HG02610 (cell line): ENCODE measurements around the gene SMARCD1.

Experiments used
- ATAC-seq: cut with Tn5 transposase; IDR thresholded peaks from one replicate; pipeline ENCODE4 v1.9.1; 2021; ENCODE audit warnings: mild to moderate bottlenecking, moderate library complexity; ENCODE audit not compliant: unreplicated experiment

Gene SMARCD1

GRCh38 chr12:50103351-50103750 is 18.2 kb downstream of the SMARCD1 start:
- ATAC-seq, result no peak

- ATAC-seq, result no peak
These were observed 18.7 kb downstream of the SMARCD1 start, which contains the start of gene GPD1 for GRCh38 chr12:50103767-50104321. Gene GPD1 (plus strand): TSS chr12:50104008. CDS start chr12:50104051, 43 bp downstream.

- ATAC-seq, result no peak
These were observed 19.6 kb downstream of the SMARCD1 start for GRCh38 chr12:50104417-50105366.

GRCh38 chr12:50105913-50106450 is 20.8 kb downstream of the SMARCD1 start:
- ATAC-seq, result no peak

- ATAC-seq, result no peak
These were observed 21.8 kb downstream of the SMARCD1 start for GRCh38 chr12:50106907-50107306.

- ATAC-seq, result no peak
These were observed 22.5 kb downstream of the SMARCD1 start for GRCh38 chr12:50107416-50108268.

- ATAC-seq, result no peak
These were observed 24.2 kb downstream of the SMARCD1 start for GRCh38 chr12:50109319-50109718.

GRCh38 chr12:50110127-50110761 is 25.1 kb downstream of the SMARCD1 start:
- no peak for ATAC-seq

- ATAC-seq, result no peak
These were observed 25.7 kb downstream of the SMARCD1 start for GRCh38 chr12:50110762-50111351.

GRCh38 chr12:50111395-50111692 is 26.2 kb downstream of the SMARCD1 start:
- ATAC-seq, result no peak

- ATAC-seq, result peak; percentile 81
These were observed 26.7 kb downstream of the SMARCD1 start, which contains the start of gene COX14 for GRCh38 chr12:50111693-50112455. Gene COX14 (plus strand): TSS chr12:50112236. CDS start chr12:50120044, 7,808 bp downstream.

- ATAC-seq, result no peak
These were observed 27.5 kb downstream of the SMARCD1 start for GRCh38 chr12:50112456-50113218.

- ATAC-seq, result no peak
These were observed 32.0 kb downstream of the SMARCD1 start for GRCh38 chr12:50117057-50117622.

- ATAC-seq, result no peak
These were observed 34.2 kb downstream of the SMARCD1 start for GRCh38 chr12:50119387-50119786.

- no peak for ATAC-seq
These were observed 35.4 kb downstream of the SMARCD1 start for GRCh38 chr12:50120521-50120920.

- ATAC-seq, result no peak
These were observed 35.8 kb downstream of the SMARCD1 start for GRCh38 chr12:50120953-50121352.

- no peak for ATAC-seq
These were observed 36.5 kb downstream of the SMARCD1 start for GRCh38 chr12:50121641-50122040.

GRCh38 chr12:50123203-50123602 is 38.1 kb downstream of the SMARCD1 start:
- no peak for ATAC-seq
